GM19023 (cell line): Measurements from ENCODE around the gene HDGFL3.
A peak's percentile ranks its signal among the peaks of the same experiment; 100 is the strongest.
"Not testable (repeated sequence)": the region's sequence is repeated elsewhere in the genome, so short reads cannot be mapped to it uniquely, and the experiment has no call there.

ENCODE experiments used
- ATAC-seq: cut with Tn5 transposase; IDR thresholded peaks from one replicate; pipeline ENCODE4 v1.9.1; 2021; ENCODE audit warnings: mild to moderate bottlenecking, moderate library complexity; ENCODE audit not compliant: unreplicated experiment

Gene HDGFL3

DNA sequence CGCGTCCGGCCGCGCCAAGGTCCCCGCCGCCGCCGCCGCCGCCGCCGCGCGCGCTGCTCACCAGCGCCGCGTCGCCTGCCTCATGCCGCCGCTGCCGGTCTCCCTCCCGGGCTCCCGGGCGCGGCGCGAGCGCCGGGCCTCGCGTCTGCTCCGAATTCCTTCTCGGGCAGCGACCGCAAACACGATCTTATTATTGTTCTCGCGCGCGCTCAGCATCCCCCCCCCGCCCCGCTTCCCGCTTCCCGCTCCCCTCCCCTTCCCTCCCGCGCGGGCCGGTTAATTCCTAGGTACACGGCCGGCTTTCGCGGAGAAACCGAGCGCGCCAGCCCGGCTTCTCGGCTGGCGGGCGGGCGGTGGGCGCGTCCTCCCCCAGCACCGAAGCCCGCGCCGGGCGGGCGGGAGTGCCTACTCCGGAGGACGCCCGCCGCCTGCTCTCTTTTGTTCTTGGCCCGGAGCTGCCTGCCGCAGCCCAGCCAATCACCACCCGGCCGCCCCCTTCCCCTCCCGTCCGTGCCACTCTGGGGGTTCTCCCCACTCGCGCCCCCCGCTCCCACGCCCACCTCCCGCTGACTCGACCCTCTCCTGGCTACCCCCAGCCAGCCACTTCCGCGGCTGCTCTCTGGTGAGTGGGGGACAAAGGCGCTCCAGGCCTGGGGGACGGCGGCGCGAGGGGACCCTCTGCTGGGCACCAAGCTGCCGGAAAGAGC lies at the start of gene HDGFL3:
HDGFL3 (minus strand) TSS at position 164 of the 707 bp plus-strand sequence. CDS start 409 bp downstream, outside the sequence.
- no peak for ATAC-seq

DNA sequence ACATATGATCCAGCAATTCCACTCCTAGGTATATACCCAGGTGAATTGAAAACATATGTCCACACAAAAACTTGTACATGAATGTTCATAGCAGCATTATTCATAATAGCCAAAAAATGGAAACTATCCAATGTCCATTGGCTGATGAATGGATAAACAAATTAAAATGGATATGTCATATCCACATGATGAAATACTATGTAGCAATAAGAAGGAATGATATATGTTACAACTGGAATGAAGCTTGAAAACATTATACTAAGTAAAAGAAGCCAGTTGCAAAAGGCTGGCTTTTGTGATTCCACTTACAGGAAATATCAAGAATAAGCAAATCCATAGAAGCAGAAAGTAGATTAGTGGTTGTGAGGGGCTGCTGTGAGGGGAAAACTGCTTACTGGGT lies 43.2 kb upstream of the HDGFL3 start:
- ATAC-seq: no peak

DNA sequence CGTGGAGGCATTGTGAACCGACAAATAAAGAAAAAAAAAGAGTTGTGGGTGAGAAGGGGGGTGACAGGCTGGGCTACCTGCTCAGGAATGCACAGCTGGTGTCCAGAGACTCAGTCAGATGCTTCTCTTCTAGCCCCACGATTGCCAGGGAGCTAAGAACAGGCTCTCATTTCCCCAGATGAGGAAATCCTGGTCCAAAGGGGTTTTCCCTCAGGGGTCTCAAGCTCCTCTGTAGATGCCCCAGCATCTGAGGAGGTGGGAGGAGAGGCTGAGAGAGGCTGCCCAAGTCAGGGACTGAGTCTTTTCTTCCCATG lies 41.4 kb upstream of the HDGFL3 start:
- no peak for ATAC-seq

DNA sequence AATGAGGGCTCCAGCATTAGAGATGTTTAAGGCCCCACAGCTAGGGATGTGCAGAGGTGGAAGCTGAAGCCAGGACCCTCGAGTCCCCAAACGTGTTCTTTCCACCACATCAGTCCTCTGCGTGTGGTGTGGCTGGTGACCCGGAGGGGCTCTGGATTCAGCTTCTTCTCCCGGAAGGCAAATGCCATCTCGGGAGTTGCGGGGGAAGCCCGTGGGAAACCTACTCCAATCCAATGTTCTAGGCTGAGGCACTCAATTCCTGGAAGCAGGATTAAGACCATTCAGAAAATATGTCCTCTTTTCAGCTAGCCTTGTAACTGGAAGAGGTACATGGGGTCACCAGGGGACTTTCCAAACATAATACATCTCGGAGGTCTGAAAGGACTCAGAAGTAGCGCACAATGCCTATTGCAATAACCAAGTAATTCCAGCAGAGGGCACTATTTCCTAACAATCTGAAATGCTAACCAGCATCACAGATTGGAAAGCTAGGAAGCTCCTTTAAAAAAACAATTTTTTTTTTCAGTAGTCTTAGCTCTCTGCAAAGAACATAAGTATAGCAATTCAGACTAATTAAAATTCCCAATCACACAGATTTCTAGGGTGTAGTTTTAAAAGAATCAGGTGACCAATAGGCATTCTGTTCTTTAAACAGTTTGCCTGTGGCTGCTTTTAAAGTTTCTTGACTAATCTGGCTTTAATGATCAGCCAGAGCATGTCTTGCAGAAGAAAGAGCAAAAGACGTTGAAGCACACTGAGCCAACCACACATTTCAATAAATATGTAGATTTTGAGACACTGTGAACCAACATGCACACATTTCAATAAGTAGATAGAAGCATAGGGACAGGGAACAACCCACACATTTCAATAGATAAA lies 40.8 kb upstream of the HDGFL3 start:
- ATAC-seq: no peak

GRCh38 chr15:83243634-83244033 lies 36.0 kb upstream of the HDGFL3 start:
- no peak for ATAC-seq

DNA sequence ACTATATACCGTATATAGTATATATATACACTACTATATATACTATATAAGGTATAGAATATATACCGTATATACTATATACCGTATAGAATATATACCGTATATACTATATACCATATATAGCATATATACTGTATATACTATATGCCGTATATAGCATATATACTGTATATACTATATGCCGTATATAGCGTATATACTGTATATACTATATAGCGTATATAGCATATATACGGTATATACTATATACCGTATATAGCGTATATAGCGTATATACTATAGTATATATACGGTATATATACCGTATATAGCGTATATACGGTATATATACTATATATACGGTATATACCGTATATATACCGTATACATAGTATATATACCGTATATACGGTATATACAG lies 22.6 kb upstream of the HDGFL3 start:
- no peak for ATAC-seq

- no peak for ATAC-seq
Measured at GRCh38 chr15:83225449-83225848, 17.8 kb upstream of the HDGFL3 start.

DNA sequence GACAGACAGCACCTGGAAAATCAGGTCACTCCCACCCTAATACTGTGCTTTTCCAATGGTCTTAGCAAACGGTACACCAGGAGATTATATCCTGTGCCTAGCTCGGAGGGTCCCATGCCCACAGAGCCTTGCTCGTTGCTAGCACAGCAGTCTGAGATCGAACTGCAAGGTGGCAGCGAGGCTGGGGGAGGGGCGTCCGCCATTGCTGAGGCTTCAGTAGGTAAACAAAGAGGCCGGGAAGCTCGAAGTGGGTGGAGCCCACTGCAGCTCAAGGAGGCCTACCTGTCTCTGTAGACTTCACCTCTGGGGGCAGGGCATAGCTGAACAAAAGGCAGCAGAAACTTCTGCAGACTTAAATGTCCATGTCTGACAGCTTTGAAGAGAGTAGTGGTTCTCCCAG lies 14.2 kb upstream of the HDGFL3 start:
- not testable (repeated sequence) for ATAC-seq

DNA sequence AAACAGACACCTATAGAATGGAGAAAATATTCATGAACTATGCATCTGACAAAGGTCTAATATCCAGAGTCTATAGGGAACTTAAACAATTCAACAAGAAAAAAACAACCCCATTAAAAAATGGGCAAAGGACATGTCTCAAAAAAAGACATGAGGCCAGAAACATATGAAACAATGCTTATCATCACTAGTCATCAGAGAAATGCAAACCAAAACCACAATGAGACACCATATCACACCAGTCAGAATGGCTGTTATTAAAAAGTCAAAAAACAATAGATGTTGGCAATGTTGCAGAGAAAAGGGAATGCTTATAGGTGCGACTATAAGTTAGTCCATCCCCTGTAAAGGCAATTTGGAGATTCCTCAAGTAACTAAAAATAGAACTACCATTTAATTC lies 11.4 kb upstream of the HDGFL3 start:
- ATAC-seq: no peak

DNA sequence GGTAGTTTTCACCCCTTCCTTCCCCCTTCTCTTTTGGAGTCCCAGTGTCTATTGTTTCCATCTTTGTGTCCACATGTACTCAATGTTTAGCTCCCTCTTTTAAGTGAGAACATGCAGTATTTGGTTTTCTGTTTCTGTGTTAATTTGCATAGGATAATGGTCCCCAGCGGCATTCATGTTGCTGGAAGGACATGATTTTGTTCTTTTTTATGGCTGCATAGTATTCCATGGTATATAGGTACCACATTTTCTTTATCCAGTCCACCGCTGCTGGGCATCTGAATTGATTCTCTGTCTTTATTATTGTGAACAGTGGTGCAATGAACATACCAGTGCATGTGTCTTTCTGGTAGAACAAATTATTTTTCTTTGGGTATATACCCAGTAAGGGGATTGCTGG lies 7.7 kb upstream of the HDGFL3 start:
- no peak for ATAC-seq

GRCh38 chr15:83210619-83211018 lies 3.0 kb upstream of the HDGFL3 start:
- ATAC-seq: no peak

GRCh38 chr15:83209333-83209732 lies 1.7 kb upstream of the HDGFL3 start:
- ATAC-seq: no peak

DNA sequence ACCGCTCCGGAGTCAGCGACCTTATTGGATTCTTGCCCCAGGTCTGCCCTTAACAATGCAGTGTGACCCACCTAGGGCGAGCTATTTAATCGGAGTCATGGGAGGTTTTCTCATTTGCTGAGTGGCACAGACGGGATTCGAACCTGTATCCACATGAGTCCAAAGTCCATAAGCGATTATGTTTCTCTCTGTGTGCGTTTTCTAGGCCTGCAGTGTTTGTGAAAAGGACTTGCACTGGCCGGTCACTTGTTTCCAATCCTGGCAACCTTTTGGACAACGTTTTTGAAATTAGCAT lies 691 bp upstream of the HDGFL3 start:
- no peak for ATAC-seq

- ATAC-seq: no peak
Measured at GRCh38 chr15:83207009-83207659, 489 bp downstream of the HDGFL3 start.

GRCh38 chr15:83206526-83207008 lies 1.1 kb downstream of the HDGFL3 start:
- ATAC-seq: no peak

GRCh38 chr15:83205725-83206324 lies 1.8 kb downstream of the HDGFL3 start:
- no peak for ATAC-seq

DNA sequence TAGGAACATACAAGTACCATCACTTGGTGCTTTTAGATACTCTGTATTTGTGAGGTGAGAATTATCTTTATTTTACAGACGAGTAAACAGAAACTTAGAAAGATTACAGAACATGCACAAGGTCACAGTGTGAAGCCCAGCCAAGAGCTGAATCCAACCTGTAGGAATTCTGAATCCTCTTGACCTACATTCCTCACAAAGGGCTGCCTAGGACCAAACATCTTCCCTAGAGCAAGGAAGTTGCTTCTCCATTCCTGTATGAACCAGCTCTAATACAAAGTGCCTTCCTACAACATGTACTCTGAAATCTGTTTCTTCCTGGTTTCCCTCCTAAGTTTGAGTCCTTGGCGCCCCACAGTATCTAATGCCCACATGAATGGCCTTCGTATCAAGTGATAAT lies 2.9 kb downstream of the HDGFL3 start:
- ATAC-seq: no peak

DNA sequence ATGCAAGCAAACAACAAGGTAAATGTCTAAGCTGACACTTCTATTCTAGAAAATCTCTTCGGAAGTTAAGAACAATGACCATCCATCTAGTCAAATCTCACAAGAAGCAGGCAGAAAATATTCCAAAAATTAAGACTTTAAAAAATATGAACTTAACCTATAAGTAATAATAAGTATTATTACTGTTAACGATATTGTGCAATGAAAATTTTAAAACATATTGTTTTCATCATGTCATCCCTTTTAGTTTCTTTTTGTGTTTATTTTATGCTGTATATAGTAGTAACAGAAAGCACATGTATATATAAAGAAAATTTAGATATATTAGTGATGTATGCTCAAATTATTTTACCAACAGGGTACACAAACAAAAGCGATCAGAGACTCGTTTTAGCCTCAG lies 4.1 kb downstream of the HDGFL3 start:
- ATAC-seq: no peak

- no peak for ATAC-seq
Measured at GRCh38 chr15:83200589-83200988, 7.0 kb downstream of the HDGFL3 start.

GRCh38 chr15:83200162-83200561 lies 7.5 kb downstream of the HDGFL3 start:
- ATAC-seq: no peak

GRCh38 chr15:83199288-83199687 lies 8.3 kb downstream of the HDGFL3 start:
- peak; percentile 77 for ATAC-seq

DNA sequence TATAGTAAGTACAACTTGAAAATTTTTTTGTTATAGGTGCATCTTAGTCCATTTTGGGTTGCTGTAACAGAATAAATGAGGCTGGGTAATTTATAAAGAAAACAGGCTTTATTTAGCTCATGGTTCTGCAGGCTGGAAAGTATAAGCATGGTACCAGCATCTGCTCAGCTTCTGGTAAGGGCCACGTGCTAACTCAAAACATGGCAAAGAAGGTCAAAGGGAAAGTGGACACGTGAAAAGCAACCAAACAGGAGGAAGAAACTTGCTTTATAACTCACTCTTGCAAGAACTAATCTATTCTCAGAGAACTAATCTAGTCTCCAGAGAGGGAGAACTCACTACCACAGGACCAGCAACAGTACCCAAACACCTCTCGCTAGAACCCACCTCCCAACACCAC lies 9.1 kb downstream of the HDGFL3 start:
- no peak for ATAC-seq
